HG02870 (cell line): ENCODE measurements around the gene IPPK.
"Not testable (repeated sequence)": the region's sequence is repeated elsewhere in the genome, so short reads cannot be mapped to it uniquely, and the experiment has no call there.

Source experiments
- ATAC-seq: cut with Tn5 transposase; IDR thresholded peaks from one replicate; pipeline ENCODE4 v1.9.1; 2021; ENCODE audit warnings: mild to moderate bottlenecking, moderate library complexity; ENCODE audit not compliant: unreplicated experiment

Gene IPPK

GRCh38 chr9:92599938-92600461 lies 69.9 kb downstream of the IPPK start:
- no peak for ATAC-seq

GRCh38 chr9:92598382-92598781 lies 71.5 kb downstream of the IPPK start:
- ATAC-seq, result no peak

- ATAC-seq, result no peak
These were observed 74.0 kb downstream of the IPPK start for GRCh38 chr9:92595930-92596329.

GRCh38 chr9:92595075-92595474 lies 74.9 kb downstream of the IPPK start:
- not testable (repeated sequence) for ATAC-seq

- ATAC-seq, result no peak
These were observed 76.7 kb downstream of the IPPK start for GRCh38 chr9:92592946-92593861.

GRCh38 chr9:92592537-92592936 lies 77.4 kb downstream of the IPPK start:
- ATAC-seq, result no peak

GRCh38 chr9:92590377-92590776 lies 79.6 kb downstream of the IPPK start:
- no peak for ATAC-seq

GRCh38 chr9:92589923-92590322 lies 80.0 kb downstream of the IPPK start:
- ATAC-seq, result no peak

GRCh38 chr9:92576175-92576574 lies 93.8 kb downstream of the IPPK start:
- ATAC-seq, result no peak

- ATAC-seq, result not testable (repeated sequence)
These were observed 96.3 kb downstream of the IPPK start for GRCh38 chr9:92573612-92574011.

- not testable (repeated sequence) for ATAC-seq
These were observed 98.1 kb downstream of the IPPK start for GRCh38 chr9:92571871-92572270.

- ATAC-seq, result no peak
These were observed 104.9 kb downstream of the IPPK start for GRCh38 chr9:92564982-92565381.

GRCh38 chr9:92564504-92564903 lies 105.4 kb downstream of the IPPK start:
- ATAC-seq, result no peak
